Neural cell (in vitro differentiated cells): ENCODE measurements around the gene GFOD2. TPM values are rescaled to one million over a fixed set of nuclear protein-coding genes. Genes with fewer than 3 reads are reported as not detected.
A peak's percentile ranks its signal among the peaks of the same experiment; 100 is the strongest.

ENCODE experiments used
- H2AFZ ChIP-seq: fragments of 200-600, 300-800 bp; sonication (generic), shearing (Covaris generic); 2 replicates; pipeline ENCODE4 v1.6.0; 2014; ENCODE audit warnings: low read depth, mild to moderate bottlenecking, antibody characterized with exemption, low read length, moderate library complexity
- H3F3A ChIP-seq: fragments of 200-600 bp; shearing (Covaris generic); 2 replicates; pipeline ENCODE4 v1.6.1; 2016; ENCODE audit warnings: mild to moderate bottlenecking, moderate library complexity, mixed read lengths, antibody characterized with exemption, low read length; ENCODE audit not compliant: insufficient read depth, poor library complexity, severe bottlenecking
- H3K27ac ChIP-seq: fragments of 200-600, 300-800 bp; sonication (generic), shearing (Covaris generic); 2 replicates; pipeline ENCODE4 v1.5.1; 2014; ENCODE audit warnings: mild to moderate bottlenecking, low read length, moderate library complexity
- H3K27me3 ChIP-seq: fragments of 300-800, 200-600 bp; sonication (generic), shearing (Covaris generic); 2 replicates; pipeline ENCODE4 v1.6.0; 2014; ENCODE audit warnings: mild to moderate bottlenecking, low read depth, low read length, moderate library complexity; ENCODE audit not compliant: insufficient read depth
- H3K36me3 ChIP-seq: fragments of 300-800, 200-600 bp; sonication (generic), shearing (Covaris generic); 2 replicates; pipeline ENCODE4 v1.5.1; 2014; ENCODE audit warnings: mild to moderate bottlenecking, antibody characterized with exemption, low read length, moderate library complexity; ENCODE audit not compliant: insufficient read depth
- H3K4me2 ChIP-seq: fragments of 300-800, 200-600 bp; sonication (generic), shearing (Covaris generic); 2 replicates; pipeline ENCODE4 v1.6.0; 2014; ENCODE audit warnings: mild to moderate bottlenecking, low read length
- H3K4me3 ChIP-seq: fragments of 300-800, 200-600 bp; sonication (generic), shearing (Covaris generic); 2 replicates; pipeline ENCODE4 v1.5.1; 2014; ENCODE audit warnings: mild to moderate bottlenecking, low read length, moderate library complexity
- H3K79me2 ChIP-seq: fragments of 200-600 bp; shearing (Covaris generic); replicated peaks from 2 replicates; pipeline ENCODE4 v1.6.0; 2014; ENCODE audit warnings: mild to moderate bottlenecking, low read length, moderate library complexity; ENCODE audit not compliant: insufficient read depth
- H3K9ac ChIP-seq: fragments of 300-800, 200-600 bp; sonication (generic), shearing (Covaris generic); 2 replicates; pipeline ENCODE4 v1.6.1; 2016; ENCODE audit warnings: mild to moderate bottlenecking, low read length, mixed read lengths
- H3K9me2 ChIP-seq: fragments of 200-600 bp; shearing (Covaris generic); 2 replicates; pipeline ENCODE4 v1.6.1; 2016; ENCODE audit warnings: mild to moderate bottlenecking, low read length, mixed read lengths; ENCODE audit not compliant: insufficient read depth
- H3K9me3 ChIP-seq: fragments of 200-600, 300-800 bp; sonication (generic), shearing (Covaris generic); 2 replicates; pipeline ENCODE4 v1.6.1; 2016; ENCODE audit warnings: mild to moderate bottlenecking, mixed run types, low read length, moderate library complexity, mixed read lengths
- H4K20me1 ChIP-seq: fragments of 200-600 bp; shearing (Covaris generic); 2 replicates; pipeline ENCODE4 v1.6.1; 2016; ENCODE audit warnings: mild to moderate bottlenecking, mixed run types; ENCODE audit not compliant: insufficient read depth
- EP300 ChIP-seq: fragments of 450-650 bp; conservative IDR thresholded peaks from 2 replicates; pipeline ENCODE4 v1.6.1; 2014; ENCODE audit warnings: antibody characterized with exemption, mild to moderate bottlenecking, moderate library complexity; ENCODE audit not compliant: poor library complexity, severe bottlenecking
- EZH2 ChIP-seq: fragments of 200-600, 300-800 bp; shearing (Covaris generic), sonication (generic); IDR thresholded peaks from 2 replicates; pipeline ENCODE4 v1.6.1; 2014; ENCODE audit warnings: antibody characterized with exemption, low read length, borderline replicate concordance, mild to moderate bottlenecking; ENCODE audit not compliant: insufficient read depth, poor library complexity, severe bottlenecking
- MXI1 ChIP-seq: fragments of 450-650 bp; conservative IDR thresholded peaks from 2 replicates; pipeline ENCODE4 v1.6.1; 2014; ENCODE audit warnings: antibody characterized with exemption, mild to moderate bottlenecking; ENCODE audit not compliant: poor library complexity, severe bottlenecking
- POLR2AphosphoS5 ChIP-seq: IDR thresholded peaks from 2 replicates; pipeline ENCODE4 v1.6.1; 2012
- RAD21 ChIP-seq: fragments of 450-650 bp; conservative IDR thresholded peaks from 2 replicates; pipeline ENCODE4 v1.6.1; 2014; ENCODE audit warnings: antibody characterized with exemption, mild to moderate bottlenecking, moderate library complexity
- SMC3 ChIP-seq: fragments of 450-650 bp; conservative IDR thresholded peaks from 2 replicates; pipeline ENCODE4 v1.6.1; 2014; ENCODE audit warnings: antibody characterized with exemption, mild to moderate bottlenecking, moderate library complexity; ENCODE audit not compliant: poor library complexity
- TAF1 ChIP-seq: IDR thresholded peaks from 2 replicates; pipeline ENCODE4 v1.6.1; 2012; ENCODE audit warnings: low read depth
- polyA plus RNA-seq: library from polyadenylated mRNA; depleted of rRNA; stranded (reverse); fragments of >200 nt; gene quantifications from 2 replicates; pipeline ENCODE4 v1.2.3, GENCODE V29; 2014
- TF ChIP-seq, protein P1 (sequence below): fragments of 450-650 bp; IDR thresholded peaks from 2 replicates; pipeline ENCODE4 v1.5.1; 2014; ENCODE audit warnings: antibody characterized with exemption, mild to moderate bottlenecking, moderate library complexity; ENCODE audit not compliant: poor library complexity, severe bottlenecking
- TF ChIP-seq, protein P2 (sequence below): IDR thresholded peaks from 2 replicates; pipeline ENCODE4 v1.6.1; 2012; ENCODE audit warnings: borderline replicate concordance

The GFOD2 gene
- polyA plus RNA-seq, 1 donor from 2014 or later = 88.4 TPM

DNA sequence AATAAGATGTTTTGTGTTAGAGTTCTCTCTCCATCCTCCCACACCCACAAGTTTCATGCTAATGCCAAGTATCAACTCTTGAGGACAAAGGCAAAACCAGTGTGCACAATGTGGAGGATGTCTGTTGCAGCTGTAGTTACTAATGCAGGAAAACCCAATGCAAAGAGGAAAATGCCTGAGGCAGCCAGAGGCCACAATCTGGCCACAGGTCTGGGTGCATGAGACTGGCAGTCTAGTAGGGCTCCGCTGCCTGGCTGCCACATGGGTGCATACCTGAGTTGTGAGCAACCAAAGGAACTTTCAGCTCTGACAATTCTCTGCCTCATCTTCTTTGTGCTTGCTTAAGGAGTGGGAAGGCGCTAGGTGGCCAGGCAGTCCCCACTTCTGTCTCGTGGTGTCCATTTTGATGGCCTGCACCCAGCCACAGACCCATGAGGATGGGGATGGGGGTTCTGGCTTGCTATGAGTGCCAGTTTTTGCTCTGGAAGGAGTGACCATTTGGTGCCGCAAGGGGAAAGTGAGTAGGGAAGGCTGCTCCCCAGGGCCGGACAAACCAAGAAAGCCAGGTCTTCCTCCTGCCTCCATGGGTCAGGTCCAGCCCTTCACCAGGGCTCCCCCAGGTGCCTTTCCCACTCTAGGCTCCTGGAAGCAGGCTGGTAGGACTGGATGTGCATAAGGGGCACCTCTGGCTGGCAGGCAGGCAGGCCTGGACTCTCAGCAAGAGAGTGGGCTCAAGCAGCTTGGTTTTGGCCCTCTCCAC, 4.2 kb upstream of the GFOD2 start:
- H3K36me3 ChIP-seq = no peaks in the 10 kb centered on the region
- no peak overlapping the region for H2AFZ ChIP-seq
- no peaks in the 10 kb centered on the region for H3F3A ChIP-seq
- no peak overlapping the region for H3K27ac ChIP-seq
- peaks cover 6% of the 10 kb centered on the region for H3K79me2 ChIP-seq
- H4K20me1 ChIP-seq = no peaks in the 10 kb centered on the region
- no peak overlapping the region for H3K4me2 ChIP-seq
- no peaks in the 10 kb centered on the region for H3K9me2 ChIP-seq
- no peak for TF ChIP-seq SMC3
- TF ChIP-seq TAF1 = no peak
- no peak for TF ChIP-seq POLR2AphosphoS5
- TF ChIP-seq EP300 = no peak
- TF ChIP-seq, protein P1, sequence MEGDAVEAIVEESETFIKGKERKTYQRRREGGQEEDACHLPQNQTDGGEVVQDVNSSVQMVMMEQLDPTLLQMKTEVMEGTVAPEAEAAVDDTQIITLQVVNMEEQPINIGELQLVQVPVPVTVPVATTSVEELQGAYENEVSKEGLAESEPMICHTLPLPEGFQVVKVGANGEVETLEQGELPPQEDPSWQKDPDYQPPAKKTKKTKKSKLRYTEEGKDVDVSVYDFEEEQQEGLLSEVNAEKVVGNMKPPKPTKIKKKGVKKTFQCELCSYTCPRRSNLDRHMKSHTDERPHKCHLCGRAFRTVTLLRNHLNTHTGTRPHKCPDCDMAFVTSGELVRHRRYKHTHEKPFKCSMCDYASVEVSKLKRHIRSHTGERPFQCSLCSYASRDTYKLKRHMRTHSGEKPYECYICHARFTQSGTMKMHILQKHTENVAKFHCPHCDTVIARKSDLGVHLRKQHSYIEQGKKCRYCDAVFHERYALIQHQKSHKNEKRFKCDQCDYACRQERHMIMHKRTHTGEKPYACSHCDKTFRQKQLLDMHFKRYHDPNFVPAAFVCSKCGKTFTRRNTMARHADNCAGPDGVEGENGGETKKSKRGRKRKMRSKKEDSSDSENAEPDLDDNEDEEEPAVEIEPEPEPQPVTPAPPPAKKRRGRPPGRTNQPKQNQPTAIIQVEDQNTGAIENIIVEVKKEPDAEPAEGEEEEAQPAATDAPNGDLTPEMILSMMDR = no peak
- no peak for TF ChIP-seq MXI1
- no peak for TF ChIP-seq EZH2
- no peak for TF ChIP-seq RAD21
- TF ChIP-seq, protein P2, sequence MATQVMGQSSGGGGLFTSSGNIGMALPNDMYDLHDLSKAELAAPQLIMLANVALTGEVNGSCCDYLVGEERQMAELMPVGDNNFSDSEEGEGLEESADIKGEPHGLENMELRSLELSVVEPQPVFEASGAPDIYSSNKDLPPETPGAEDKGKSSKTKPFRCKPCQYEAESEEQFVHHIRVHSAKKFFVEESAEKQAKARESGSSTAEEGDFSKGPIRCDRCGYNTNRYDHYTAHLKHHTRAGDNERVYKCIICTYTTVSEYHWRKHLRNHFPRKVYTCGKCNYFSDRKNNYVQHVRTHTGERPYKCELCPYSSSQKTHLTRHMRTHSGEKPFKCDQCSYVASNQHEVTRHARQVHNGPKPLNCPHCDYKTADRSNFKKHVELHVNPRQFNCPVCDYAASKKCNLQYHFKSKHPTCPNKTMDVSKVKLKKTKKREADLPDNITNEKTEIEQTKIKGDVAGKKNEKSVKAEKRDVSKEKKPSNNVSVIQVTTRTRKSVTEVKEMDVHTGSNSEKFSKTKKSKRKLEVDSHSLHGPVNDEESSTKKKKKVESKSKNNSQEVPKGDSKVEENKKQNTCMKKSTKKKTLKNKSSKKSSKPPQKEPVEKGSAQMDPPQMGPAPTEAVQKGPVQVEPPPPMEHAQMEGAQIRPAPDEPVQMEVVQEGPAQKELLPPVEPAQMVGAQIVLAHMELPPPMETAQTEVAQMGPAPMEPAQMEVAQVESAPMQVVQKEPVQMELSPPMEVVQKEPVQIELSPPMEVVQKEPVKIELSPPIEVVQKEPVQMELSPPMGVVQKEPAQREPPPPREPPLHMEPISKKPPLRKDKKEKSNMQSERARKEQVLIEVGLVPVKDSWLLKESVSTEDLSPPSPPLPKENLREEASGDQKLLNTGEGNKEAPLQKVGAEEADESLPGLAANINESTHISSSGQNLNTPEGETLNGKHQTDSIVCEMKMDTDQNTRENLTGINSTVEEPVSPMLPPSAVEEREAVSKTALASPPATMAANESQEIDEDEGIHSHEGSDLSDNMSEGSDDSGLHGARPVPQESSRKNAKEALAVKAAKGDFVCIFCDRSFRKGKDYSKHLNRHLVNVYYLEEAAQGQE = no peak
- no peaks in the 10 kb centered on the region for H3K27me3 ChIP-seq
- H3K4me3 ChIP-seq = no peak overlapping the region
- no peaks in the 10 kb centered on the region for H3K9me3 ChIP-seq
- no peak overlapping the region for H3K9ac ChIP-seq

DNA sequence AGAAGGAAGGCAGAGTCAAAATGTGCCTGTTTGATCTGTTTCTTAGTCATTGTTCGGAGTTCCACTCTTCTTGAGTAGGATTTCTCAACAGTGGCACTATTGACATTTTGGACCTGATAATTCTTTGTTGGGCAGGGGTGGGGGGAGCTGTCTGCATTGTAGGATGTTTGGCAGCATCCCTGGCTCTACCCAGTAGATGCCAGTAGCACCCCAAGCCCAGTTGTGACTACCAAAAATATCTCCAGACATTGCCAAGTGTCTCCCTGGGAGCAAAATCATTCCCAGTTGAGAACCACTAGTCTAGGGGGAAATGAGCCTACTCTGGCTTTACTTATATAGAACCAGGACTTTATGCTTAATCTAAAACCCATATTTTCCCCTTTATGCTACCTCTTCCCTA, 1.1 kb upstream of the GFOD2 start:
- H3K4me2 ChIP-seq = peak overlapping the region; percentile 96
- H3K27me3 ChIP-seq = no peaks in the 10 kb centered on the region
- no peaks in the 10 kb centered on the region for H4K20me1 ChIP-seq
- no peaks in the 10 kb centered on the region for H3F3A ChIP-seq
- H3K36me3 ChIP-seq = no peaks in the 10 kb centered on the region
- H2AFZ ChIP-seq = peak overlapping the region; percentile 86
- H3K79me2 ChIP-seq = peaks cover 37% of the 10 kb centered on the region
- H3K9ac ChIP-seq = peak overlapping the region; percentile 98
- H3K27ac ChIP-seq = peak overlapping the region; percentile 87
- TF ChIP-seq, protein P2 = no peak
- TF ChIP-seq SMC3 (no peak), EP300 (no peak), MXI1 (no peak), EZH2 (no peak), RAD21 (no peak)
- TF ChIP-seq, protein P1 = no peak
- no peaks in the 10 kb centered on the region for H3K9me3 ChIP-seq
- no peaks in the 10 kb centered on the region for H3K9me2 ChIP-seq
- H3K4me3 ChIP-seq = peak overlapping the region; percentile 80
